Head of caudate nucleus (tissue), 42 donors: ENCODE data around the gene ATXN1.

Source experiments
- DNase-seq, 42 donors: peaks; one replicate each; pipeline versions ENCODE4 v3.0.0 to v3.0.0-alpha.2; 2020 to 2021; ENCODE audit warnings: mixed read lengths in 7 of 42
- intact Hi-C: fragments of 100-400 bp; cut with DNase I; formaldehyde crosslinking; loops from one replicate; pipeline ENCODE4 v1.15.0; 2022

ATXN1 gene

DNA sequence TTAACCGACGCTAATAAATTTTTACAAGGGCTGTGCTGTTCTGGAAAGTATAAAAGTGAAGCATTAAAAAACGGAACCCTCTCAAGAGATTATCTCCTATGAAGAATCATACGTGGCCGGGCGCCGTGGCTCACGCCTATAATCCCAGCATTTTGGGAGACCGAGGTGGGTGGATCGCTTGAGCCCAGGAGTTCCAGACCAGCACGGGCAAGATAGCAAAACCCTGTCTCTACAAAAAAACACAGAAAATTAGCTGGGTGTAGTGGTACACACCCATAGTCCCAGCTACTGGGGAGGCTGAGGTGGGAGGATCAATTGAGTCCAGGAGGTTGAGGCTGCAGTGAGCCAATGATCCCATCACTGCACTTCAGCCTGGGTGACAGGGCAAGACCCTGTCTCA lies 439.4 kb downstream of the ATXN1 start:
- intact Hi-C loops = loop anchor here (10.0 kb wide), 1 partner anchor 77 kb away; no protein-coding TSS in a partner anchor
- DNase-seq = peak in 1 of 42 donors; percentile 26

- intact Hi-C loops = loop anchor here (10.0 kb wide), 1 partner anchor 77 kb away; no protein-coding TSS in a partner anchor
- no peak for DNase-seq
Measured at GRCh38 chr6:16321341-16321710, 439.9 kb downstream of the ATXN1 start.

DNA sequence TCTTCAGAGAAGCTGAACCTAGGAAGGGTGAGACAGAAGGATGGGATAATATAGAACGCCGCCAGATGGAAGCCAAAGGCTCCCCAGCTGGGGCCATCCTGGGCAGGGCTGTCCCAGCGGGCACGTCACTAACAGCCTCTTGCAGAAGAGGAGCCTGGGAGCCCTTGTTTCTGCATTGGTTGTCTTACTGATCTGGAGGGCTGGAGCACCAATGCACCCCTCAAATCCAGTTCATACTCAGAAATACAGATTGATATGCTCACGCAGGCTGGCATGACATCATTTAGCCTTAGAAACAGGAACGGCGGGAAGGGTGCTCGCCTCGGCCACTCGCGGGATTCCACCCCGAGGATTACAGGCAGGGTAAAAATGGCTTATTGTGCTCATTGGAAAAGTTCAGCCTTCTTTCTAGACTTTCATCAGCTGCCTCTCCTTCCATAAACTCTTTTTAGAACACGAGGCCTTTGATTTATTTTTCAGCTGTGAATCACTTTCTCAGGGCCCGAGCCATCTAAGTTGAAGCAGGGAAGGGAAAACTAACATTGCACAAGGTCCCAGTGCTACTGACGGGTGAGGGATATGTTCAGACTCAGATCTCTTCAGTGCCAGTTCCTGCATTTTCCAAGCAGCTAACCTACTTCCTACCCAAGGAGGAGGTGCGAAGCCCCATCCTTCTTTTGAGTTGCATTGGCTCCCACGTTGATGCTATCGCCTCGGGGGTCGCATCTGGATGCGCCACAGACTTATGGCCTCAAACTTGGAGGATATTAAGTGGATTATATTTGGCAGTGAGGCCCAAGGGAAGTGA lies 440.5 kb downstream of the ATXN1 start:
- peak in 24 of 42 donors; percentile 27 to 79 (median 58) for DNase-seq
- intact Hi-C loops = loop anchor here (10.0 kb wide), 1 partner anchor 76 kb away; no protein-coding TSS in a partner anchor

GRCh38 chr6:16319813-16320532 lies 441.3 kb downstream of the ATXN1 start:
- DNase-seq = peak; percentile 60 to 94 (median 77)
- intact Hi-C loops = loop anchor here (10.0 kb wide), 1 partner anchor 75 kb away; no protein-coding TSS in a partner anchor

GRCh38 chr6:16318953-16319720 lies 442.1 kb downstream of the ATXN1 start:
- DNase-seq = peak in 2 of 42 donors; percentile 4 to 9
- intact Hi-C loops = no loop called here

DNA sequence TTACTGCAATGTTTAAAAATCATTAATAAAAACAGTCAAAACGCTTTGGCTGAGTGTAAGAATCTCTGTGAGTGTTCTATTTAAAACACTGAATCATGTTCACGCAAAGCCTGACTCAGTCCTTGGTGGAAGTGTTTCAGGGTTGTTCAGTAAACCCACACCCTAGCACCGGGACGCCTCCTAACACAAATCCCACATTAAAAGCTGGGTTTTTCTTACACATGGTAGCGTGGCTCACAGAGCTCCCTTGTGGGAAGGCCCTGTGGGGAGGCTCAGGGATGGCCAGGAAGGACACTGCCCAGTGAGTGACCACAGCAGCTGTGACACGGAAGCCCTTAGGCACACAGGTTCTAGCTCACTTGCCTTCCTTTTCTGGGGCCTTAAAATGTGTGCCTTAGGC lies 442.7 kb downstream of the ATXN1 start:
- intact Hi-C loops = no loop called here

DNA sequence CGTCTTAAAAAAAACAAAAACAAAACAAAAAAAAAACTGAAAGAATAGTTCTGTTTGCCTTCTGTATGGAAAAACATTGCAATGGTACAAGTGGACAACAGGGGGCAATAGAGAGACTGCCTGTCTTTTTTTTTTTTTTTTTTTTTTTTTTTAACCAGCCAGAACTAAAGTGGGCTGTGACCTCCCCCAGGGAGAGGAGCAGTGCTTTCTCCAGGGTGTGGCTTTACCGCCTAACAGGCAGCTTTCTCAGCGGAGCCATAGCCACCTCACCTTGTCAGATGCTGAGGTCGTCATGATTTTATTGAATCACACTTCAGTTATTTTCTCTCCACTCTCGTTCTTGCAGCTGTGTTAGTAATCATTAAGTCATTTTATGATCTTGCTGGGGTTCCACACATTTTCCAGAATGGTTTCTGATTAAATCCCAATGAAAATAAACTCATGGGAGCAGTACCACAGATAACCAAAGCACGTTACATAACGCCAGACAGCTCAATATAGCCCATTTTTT lies 444.5 kb downstream of the ATXN1 start:
- DNase-seq = peak in 6 of 42 donors; percentile 26 to 64 (median 35)
- intact Hi-C loops = no loop called here

More for the DNA sequence above, 442.7 kb downstream of the ATXN1 start:
- DNase-seq = peak in 27 of 42 donors; percentile 37 to 87 (median 62)

GRCh38 chr6:16314296-16314695 lies 447.0 kb downstream of the ATXN1 start:
- DNase-seq = peak in 1 of 42 donors; percentile 2
- intact Hi-C loops = no loop called here

DNA sequence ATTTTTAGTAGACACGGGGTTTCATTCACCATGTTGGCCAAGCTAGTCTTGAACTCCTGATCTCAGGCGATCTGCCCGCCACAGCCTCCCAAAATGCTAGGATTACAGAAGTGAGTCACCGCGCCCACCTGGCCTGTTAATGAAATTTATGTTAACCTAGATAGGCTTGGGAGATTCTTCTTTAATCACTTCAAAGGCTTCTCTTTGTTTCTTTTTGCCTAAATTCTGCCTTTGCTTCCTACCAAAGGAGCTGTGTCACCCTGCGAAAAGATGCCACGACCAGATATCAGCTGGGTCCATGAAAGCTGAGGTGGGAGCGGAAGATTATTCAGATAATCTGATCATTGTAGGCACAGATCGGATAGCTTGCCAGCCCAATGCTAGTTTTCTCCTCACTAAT lies 447.5 kb downstream of the ATXN1 start:
- peak in 4 of 42 donors; percentile 26 to 46 (median 34) for DNase-seq
- intact Hi-C loops = no loop called here

GRCh38 chr6:16311763-16312162 lies 449.5 kb downstream of the ATXN1 start:
- DNase-seq = peak in 3 of 42 donors; percentile 5 to 15 (median 13)
- intact Hi-C loops = no loop called here

DNA sequence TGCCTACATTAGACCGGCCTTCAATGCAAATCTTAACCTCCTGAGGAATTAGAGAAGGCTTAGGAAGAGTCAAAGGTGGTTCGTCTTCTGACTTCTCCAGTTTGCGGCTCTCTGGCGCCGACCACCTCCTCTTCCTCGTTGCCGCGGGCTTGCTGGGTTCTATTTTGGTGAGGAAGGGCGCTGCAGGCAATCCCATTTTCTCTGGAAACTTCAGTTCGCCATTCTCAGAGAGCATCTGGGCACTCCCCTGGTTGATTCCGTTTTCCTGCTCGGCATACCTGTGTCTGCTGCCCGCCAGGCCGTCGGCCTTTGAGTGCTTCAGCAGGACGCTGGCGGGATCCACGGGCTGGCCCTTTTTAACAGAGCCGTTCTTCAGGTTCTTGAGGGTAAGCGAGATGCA lies 454.9 kb downstream of the ATXN1 start:
- DNase-seq = peak in 1 of 42 donors; percentile 35
- intact Hi-C loops = no loop called here

- peak in 11 of 42 donors; percentile 39 to 65 (median 47) for DNase-seq
Measured at GRCh38 chr6:16305788-16306187, 455.5 kb downstream of the ATXN1 start.

DNA sequence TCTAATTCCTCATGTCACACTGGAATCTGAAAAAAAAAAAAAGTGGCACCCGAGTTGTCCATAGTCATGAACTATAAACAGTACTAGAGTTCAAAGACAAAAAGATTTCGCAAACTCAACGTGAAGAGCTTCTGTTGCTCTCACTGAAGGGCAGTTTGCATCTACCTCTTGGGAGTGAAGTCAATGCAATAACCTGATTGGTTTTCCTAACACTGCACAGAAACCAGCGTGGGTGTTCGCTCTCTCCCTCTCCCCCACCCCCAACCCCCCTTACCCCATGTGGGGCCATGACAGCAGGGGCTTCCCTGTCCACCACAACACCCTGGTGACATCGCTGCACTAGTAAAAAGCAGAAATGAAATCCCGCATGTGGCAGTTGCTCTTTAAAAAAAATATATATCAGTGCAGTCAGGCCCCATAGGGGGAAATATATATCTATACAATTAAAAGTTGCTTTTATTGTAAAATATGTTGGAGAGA lies 456.0 kb downstream of the ATXN1 start:
- intact Hi-C loops = no loop called here
- DNase-seq = peak in 1 of 42 donors; percentile 26

More at GRCh38 chr6:16305788-16306187, 455.5 kb downstream of the ATXN1 start:
- intact Hi-C loops = no loop called here

GRCh38 chr6:16302721-16303552 lies 458.3 kb downstream of the ATXN1 start:
- peak in 1 of 42 donors; percentile 36 for DNase-seq
- intact Hi-C loops = no loop called here

DNA sequence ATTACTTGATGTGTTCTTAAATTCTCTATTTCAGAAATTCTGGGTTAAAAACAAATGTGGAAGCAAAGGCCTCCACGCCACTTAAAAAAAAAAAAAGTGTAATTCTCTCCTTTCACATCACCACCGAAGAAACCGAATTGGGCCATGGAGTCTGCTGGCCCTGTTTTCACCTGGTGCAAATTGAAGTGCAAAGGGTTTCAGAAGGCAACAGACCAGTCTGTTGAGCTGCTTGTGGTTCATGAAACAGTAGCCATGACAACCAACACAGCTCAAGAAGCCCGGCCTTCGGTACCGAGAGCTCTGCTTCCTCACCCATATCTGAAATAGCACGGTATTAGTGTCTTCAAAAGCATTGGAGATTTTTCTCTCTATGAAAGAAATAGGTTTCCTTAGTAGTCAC lies 459.7 kb downstream of the ATXN1 start:
- intact Hi-C loops = no loop called here
- peak in 6 of 42 donors; percentile 26 to 59 (median 36) for DNase-seq

DNA sequence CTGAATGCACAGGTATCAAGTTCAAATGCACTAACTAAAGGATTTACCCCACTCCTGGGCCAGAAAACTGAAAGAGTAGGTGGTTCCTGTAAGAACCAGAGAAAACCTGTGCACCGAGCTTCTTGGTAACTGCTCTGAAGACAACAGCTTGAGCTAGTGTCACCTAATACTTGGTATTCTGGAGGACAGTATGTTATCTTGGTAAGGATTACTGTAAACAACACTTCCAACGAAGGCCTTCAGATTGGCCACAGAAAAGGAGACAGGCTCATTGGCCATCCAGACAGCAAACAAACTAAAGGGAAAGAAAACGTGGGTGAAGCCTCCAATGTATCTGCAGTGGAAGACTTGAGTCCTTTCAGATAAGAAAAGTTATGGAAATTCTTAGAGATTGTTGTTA lies 461.4 kb downstream of the ATXN1 start:
- intact Hi-C loops = no loop called here
- DNase-seq = no peak

- peak in 37 of 42 donors; percentile 37 to 87 (median 68) for DNase-seq
Measured at GRCh38 chr6:16296061-16296670, 465.1 kb downstream of the ATXN1 start.

More at GRCh38 chr6:16296061-16296670, 465.1 kb downstream of the ATXN1 start:
- intact Hi-C loops = no loop called here
